SK-N-SH treated with all-trans-retinoic acid at 6 μM for 48 hours (cell line): ENCODE results near the gene EIF2S1.

Experiments
- ARNTL ChIP-seq: fragments of 450-650 bp; formaldehyde crosslinking; IDR thresholded peaks from 2 replicates; pipeline ENCODE4 v1.5.0; 2020; ENCODE audit warnings: low read depth, mild to moderate bottlenecking, moderate library complexity, borderline replicate concordance
- GLIS3 ChIP-seq: fragments of 250-450 bp; sonication (Bioruptor Pico); IDR thresholded peaks from 2 replicates; pipeline ENCODE4 v1.5.0; 2020; ENCODE audit warnings: mild to moderate bottlenecking, moderate library complexity
- ZFP3 ChIP-seq: fragments of 250-450 bp; sonication (Bioruptor Pico); IDR thresholded peaks from 2 replicates; pipeline ENCODE4 v1.5.0; 2020; ENCODE audit warnings: mild to moderate bottlenecking, moderate library complexity
- TF ChIP-seq, protein P1 (sequence below): fragments of 250-450 bp; sonication (Bioruptor Pico); IDR thresholded peaks from 2 replicates; pipeline ENCODE4 v1.8.0; 2020; ENCODE audit warnings: mild to moderate bottlenecking, moderate library complexity, borderline replicate concordance
- TF ChIP-seq, protein P2 (sequence below): fragments of 250-450 bp; sonication (Bioruptor Pico); IDR thresholded peaks from 2 replicates; pipeline ENCODE4 v1.5.0; 2020; ENCODE audit warnings: mild to moderate bottlenecking, moderate library complexity

DNA sequence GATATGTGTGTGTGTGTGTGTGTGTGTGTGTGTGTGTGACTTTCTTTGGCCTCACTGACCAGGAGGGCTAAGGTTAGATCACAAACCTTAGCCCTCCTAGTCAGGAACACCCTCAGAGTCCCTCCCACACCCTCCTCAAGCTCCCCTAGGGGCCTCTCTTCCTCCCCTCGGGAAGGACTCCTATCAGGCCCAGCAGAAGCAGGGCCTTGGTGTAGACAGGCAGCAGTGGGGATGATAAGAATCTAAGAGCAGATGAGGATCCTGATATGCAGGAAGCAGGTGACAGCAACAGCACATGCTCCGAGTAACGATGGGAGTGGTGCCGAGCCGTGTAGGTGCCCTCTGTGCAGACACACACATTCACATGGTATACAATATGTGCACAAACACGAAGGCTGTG is 31.1 kb downstream of the EIF2S1 start:
- TF ChIP-seq, protein P1, sequence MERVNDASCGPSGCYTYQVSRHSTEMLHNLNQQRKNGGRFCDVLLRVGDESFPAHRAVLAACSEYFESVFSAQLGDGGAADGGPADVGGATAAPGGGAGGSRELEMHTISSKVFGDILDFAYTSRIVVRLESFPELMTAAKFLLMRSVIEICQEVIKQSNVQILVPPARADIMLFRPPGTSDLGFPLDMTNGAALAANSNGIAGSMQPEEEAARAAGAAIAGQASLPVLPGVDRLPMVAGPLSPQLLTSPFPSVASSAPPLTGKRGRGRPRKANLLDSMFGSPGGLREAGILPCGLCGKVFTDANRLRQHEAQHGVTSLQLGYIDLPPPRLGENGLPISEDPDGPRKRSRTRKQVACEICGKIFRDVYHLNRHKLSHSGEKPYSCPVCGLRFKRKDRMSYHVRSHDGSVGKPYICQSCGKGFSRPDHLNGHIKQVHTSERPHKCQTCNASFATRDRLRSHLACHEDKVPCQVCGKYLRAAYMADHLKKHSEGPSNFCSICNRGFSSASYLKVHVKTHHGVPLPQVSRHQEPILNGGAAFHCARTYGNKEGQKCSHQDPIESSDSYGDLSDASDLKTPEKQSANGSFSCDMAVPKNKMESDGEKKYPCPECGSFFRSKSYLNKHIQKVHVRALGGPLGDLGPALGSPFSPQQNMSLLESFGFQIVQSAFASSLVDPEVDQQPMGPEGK (CRISPR knock-in tag), result no peak
- no peak for TF ChIP-seq ARNTL (CRISPR knock-in tag)
- TF ChIP-seq ZFP3 (CRISPR knock-in tag), result no peak
- TF ChIP-seq, protein P2, sequence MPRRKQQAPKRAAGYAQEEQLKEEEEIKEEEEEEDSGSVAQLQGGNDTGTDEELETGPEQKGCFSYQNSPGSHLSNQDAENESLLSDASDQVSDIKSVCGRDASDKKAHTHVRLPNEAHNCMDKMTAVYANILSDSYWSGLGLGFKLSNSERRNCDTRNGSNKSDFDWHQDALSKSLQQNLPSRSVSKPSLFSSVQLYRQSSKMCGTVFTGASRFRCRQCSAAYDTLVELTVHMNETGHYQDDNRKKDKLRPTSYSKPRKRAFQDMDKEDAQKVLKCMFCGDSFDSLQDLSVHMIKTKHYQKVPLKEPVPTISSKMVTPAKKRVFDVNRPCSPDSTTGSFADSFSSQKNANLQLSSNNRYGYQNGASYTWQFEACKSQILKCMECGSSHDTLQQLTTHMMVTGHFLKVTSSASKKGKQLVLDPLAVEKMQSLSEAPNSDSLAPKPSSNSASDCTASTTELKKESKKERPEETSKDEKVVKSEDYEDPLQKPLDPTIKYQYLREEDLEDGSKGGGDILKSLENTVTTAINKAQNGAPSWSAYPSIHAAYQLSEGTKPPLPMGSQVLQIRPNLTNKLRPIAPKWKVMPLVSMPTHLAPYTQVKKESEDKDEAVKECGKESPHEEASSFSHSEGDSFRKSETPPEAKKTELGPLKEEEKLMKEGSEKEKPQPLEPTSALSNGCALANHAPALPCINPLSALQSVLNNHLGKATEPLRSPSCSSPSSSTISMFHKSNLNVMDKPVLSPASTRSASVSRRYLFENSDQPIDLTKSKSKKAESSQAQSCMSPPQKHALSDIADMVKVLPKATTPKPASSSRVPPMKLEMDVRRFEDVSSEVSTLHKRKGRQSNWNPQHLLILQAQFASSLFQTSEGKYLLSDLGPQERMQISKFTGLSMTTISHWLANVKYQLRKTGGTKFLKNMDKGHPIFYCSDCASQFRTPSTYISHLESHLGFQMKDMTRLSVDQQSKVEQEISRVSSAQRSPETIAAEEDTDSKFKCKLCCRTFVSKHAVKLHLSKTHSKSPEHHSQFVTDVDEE (CRISPR knock-in tag), result no peak
- TF ChIP-seq GLIS3 (CRISPR knock-in tag), result no peak
